Adrenal gland (tissue), 12 donors: ENCODE measurements around the gene SEMA6A. TPM values are rescaled to one million over a fixed set of nuclear protein-coding genes. Genes with fewer than 3 reads are reported as not detected.

Source experiments
- DNase-seq, 7 donors: peaks; one replicate each; pipeline ENCODE4 v3.0.0-alpha.2; 2019 to 2020
- H3K27ac ChIP-seq, 5 donors: fragments of 200-600 bp; sonication (generic) in 4 of 5; 1 replicate in 3 of 5; 2 replicates in 2 of 5; pipeline versions ENCODE4 v1.5.1 to v1.8.0; 2016 to 2020; ENCODE audit warnings: mild to moderate bottlenecking in 1 of 5
- H3K27me3 ChIP-seq: fragments of 200-600 bp; 2 replicates; pipeline ENCODE4 v1.8.0; 2021
- H3K36me3 ChIP-seq, 2 donors: fragments of 200-600 bp; replicated peaks in 1 of 2; 1 replicate in 1 of 2; 2 replicates in 1 of 2; pipeline versions ENCODE4 v1.5.1 to v1.8.0; 2018 to 2022
- H3K4me1 ChIP-seq, 2 donors: fragments of 200-600 bp; replicated peaks in 1 of 2; 1 replicate in 1 of 2; 2 replicates in 1 of 2; pipeline versions ENCODE4 v1.5.1 to v1.8.0; 2018 to 2021
- H3K4me3 ChIP-seq, 4 donors: fragments of 200-600 bp; sonication (generic) in 3 of 4; one replicate each; pipeline ENCODE4 v1.5.1; 2016 to 2018
- H3K9me3 ChIP-seq, 3 donors: fragments of 200-600 bp; sonication (generic) in 1 of 3; replicated peaks in 1 of 3; 1 replicate in 2 of 3; 2 replicates in 1 of 3; pipeline versions ENCODE4 v1.5.1 to v1.8.0; 2016 to 2021
- POLR2A ChIP-seq, 2 donors: fragments of 450-650 bp; IDR thresholded peaks; one replicate each; pipeline ENCODE4 v1.6.1; 2017; ENCODE audit warnings: antibody characterized with exemption in 2 of 2, mild to moderate bottlenecking in 2 of 2, moderate library complexity in 1 of 2
- WGBS, 4 donors: extraction: QIAGEN DNeasy Blood & Tissue Kit in 2 of 4; methylation state at CpG; one replicate each; pipeline versions ENCODE4 v1.1.5 to v1.1.7; 2013 to 2017; 5-methylcytosine and 5-hydroxymethylcytosine counted together
- intact Hi-C, 2 donors: fragments of 100-400 bp; cut with DNase I; formaldehyde crosslinking; loops; one replicate each; pipeline versions ENCODE4 v1.14.1 to v1.15.0; 2022 to 2023
- polyA plus RNA-seq, 3 donors: library from polyadenylated mRNA; stranded (reverse); fragments of 200-250 nt in 2 of 3; fragments of 350-450 nt in 1 of 3; fragmentation: Illumina TruSeq in 1 of 3; extraction: RNeasy Lipid Tissue Mini Kit (QIAGEN cat#74804) in 1 of 3; gene quantifications; one replicate each; pipeline ENCODE4 v1.2.3, GENCODE V29; 2013 to 2014
- total RNA-seq, 9 donors: library from RNA; depleted of rRNA in 4 of 9; stranded (reverse); fragments of >200 nt in 4 of 9; fragments of 120-200 nt in 1 of 9; fragmentation: NEBNext Ultra II Directional in 1 of 9; extraction: Animal tissue kit (Norgen Biotek cat#: 25700) in 1 of 9; gene quantifications; one replicate each; pipeline versions ENCODE4 v1.1.0 to v1.2.4, GENCODE V29; 2013 to 2023
- TF ChIP-seq, protein P1 (sequence below), 6 experiments: fragments of 450-650 bp in 4 of 6; fragments of 200-600 bp in 2 of 6; sonication (generic) in 1 of 6; IDR thresholded peaks; 1 replicate in 5 of 6; 2 replicates in 1 of 6; pipeline versions ENCODE4 v1.5.1 to v1.8.0; 2016 to 2021; ENCODE audit warnings: antibody characterized with exemption in 6 of 6, mild to moderate bottlenecking in 2 of 6, moderate library complexity in 1 of 6
- donor health status: healthy with polysubstance abuse.
- donor health status: Bipolar disorder and iron deficiency.
- donor health status: DM: yes; HTN: yes; CAD: no.
- donor health status: DM: no; HTN: no; CAD: no.
- donor health status: DM: no; HTN: no; CAD: no.
- donor health status: DM: yes; HTN: yes; CAD: no.

Gene SEMA6A
- total and polyA plus RNA-seq, 12 donors = 55.1 to 182 (median 124) TPM

DNA sequence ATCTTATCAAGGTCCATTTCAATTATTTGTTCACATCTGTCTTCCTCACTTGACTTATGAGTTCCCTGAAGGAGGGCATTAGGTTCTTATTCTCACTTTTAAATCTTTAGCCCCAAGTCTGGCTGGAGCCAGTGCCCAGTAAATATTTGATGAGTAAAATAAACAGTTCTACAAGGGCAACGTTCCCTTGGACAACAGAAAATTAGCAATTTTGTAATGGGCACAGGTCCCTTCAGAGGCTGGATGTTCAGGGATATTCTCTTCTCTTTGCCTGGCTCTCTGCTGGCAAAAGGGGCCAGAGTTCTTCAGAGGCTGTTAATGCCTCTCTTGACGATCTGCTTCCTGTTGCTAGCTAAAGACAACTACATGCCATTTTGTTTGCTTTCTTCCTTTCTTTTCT lies 149.7 kb downstream of the SEMA6A start:
- intact Hi-C loops = no loop called here
- H3K4me1 ChIP-seq = peaks cover 0 to 3% of the 10 kb centered on the region in 2 donors
- no peaks in the 10 kb centered on the region for H3K27me3 ChIP-seq
- H3K9me3 ChIP-seq = no peaks in the 10 kb centered on the region
- no peak overlapping the region for H3K27ac ChIP-seq
- H3K36me3 ChIP-seq = no peaks in the 10 kb centered on the region
- no peak for DNase-seq
- WGBS, 4 donors = 73 to 82% (median 79%) methylated on average over 2 of the region's 2 CpGs
- no peak overlapping the region for H3K4me3 ChIP-seq
- TF ChIP-seq POLR2A (IDR thresholded peaks at IDR 0.05) = no peak
- TF ChIP-seq, protein P1, sequence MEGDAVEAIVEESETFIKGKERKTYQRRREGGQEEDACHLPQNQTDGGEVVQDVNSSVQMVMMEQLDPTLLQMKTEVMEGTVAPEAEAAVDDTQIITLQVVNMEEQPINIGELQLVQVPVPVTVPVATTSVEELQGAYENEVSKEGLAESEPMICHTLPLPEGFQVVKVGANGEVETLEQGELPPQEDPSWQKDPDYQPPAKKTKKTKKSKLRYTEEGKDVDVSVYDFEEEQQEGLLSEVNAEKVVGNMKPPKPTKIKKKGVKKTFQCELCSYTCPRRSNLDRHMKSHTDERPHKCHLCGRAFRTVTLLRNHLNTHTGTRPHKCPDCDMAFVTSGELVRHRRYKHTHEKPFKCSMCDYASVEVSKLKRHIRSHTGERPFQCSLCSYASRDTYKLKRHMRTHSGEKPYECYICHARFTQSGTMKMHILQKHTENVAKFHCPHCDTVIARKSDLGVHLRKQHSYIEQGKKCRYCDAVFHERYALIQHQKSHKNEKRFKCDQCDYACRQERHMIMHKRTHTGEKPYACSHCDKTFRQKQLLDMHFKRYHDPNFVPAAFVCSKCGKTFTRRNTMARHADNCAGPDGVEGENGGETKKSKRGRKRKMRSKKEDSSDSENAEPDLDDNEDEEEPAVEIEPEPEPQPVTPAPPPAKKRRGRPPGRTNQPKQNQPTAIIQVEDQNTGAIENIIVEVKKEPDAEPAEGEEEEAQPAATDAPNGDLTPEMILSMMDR (IDR thresholded peaks at IDR 0.05) = no peak

DNA sequence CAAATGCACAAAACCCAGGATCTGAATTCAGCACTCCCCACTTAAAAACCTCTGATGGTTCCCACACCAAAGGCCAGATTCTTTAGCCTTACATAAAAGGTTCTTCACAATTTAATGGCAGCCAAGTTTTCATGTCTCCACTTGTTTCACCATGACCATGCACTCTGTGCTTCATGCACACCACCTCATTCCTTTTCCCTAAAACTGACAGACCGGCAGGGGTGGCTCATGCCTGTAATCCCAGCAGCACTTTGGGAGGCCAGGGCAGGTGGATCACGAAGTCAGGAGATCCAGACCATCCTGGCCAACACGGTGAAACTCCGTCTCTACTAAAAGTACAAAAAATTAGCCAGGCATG lies 150.4 kb downstream of the SEMA6A start:
- intact Hi-C loops = no loop called here
- H3K27ac ChIP-seq = no peak overlapping the region
- no peaks in the 10 kb centered on the region for H3K36me3 ChIP-seq
- H3K4me1 ChIP-seq = peaks cover 0 to 3% of the 10 kb centered on the region in 2 donors
- no peaks in the 10 kb centered on the region for H3K27me3 ChIP-seq
- no peak for DNase-seq
- TF ChIP-seq POLR2A (IDR thresholded peaks at IDR 0.05) = no peak
- TF ChIP-seq, protein P1 (IDR thresholded peaks at IDR 0.05) = no peak
- H3K9me3 ChIP-seq = no peaks in the 10 kb centered on the region
- H3K4me3 ChIP-seq = no peak overlapping the region
- 96 to 99% (median 97%) methylated on average over 4 of the region's 4 CpGs for WGBS, 4 donors

DNA sequence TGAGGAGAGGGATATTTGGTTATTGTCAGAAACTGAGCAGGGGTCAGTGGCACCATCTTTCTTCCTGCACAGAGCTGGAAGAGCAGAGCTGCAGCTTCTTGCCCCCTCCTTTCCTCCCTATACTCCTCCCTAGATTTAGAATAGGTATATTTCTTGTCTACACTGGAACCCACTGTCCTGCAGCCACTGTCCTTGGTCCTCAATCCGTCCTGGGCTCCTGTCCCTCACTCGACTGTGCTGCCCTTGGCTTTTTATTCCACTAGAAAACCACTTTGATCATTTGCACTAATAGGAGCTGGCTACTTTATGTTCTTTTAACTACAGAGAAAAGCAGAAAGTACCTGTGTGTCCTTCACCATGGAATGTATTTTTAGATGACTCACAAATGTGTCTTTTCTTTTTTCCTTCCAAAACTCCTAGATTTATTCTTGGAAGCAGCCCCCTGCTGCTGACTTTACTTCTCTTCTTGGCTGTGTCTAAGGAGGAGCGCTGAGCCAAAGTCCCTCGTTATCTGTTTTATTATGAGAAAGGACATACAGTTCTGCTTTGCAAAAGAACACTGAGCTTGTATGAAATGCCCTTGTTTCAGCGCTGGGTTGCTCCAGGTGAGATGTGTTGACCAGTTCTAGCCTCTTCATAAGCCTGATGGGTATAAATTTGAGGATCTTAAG lies 150.9 kb downstream of the SEMA6A start:
- Histone ChIP-seq H3K27ac (no peak overlapping the region), H3K36me3 (no peaks in the 10 kb centered on the region), H3K4me3 (no peak overlapping the region), H3K4me1 (peaks cover 0 to 3% of the 10 kb centered on the region in 2 donors), H3K9me3 (no peaks in the 10 kb centered on the region), H3K27me3 (no peaks in the 10 kb centered on the region)
- WGBS, 4 donors = 53 to 59% (median 55%) methylated on average over 5 of the region's 5 CpGs
- intact Hi-C loops = no loop called here
- DNase-seq = no peak
- TF ChIP-seq POLR2A (IDR thresholded peaks at IDR 0.05) = no peak
- TF ChIP-seq, protein P1 (IDR thresholded peaks at IDR 0.05) = no peak

DNA sequence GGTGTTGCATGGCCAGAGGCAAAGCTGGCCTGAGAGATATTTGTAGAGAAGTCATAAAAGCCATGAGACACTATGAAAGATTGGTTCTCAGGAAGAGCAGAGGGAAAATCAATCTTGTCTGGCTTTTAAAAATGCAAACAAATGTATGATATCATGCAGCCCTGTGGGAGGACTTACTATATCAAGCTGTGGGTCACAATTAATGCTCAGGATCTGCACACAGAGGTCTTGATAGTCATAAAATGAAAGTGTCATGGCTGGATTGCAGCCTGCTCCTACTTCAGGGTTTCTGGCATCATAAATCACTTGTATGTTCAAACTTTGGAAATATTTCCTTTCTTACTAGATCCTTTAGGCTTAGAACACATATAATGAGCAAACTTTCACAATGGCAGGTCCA lies 151.5 kb downstream of the SEMA6A start:
- intact Hi-C loops = no loop called here
- Histone ChIP-seq H3K36me3 (no peaks in the 10 kb centered on the region), H3K4me3 (no peak overlapping the region), H3K9me3 (no peaks in the 10 kb centered on the region), H3K27me3 (no peaks in the 10 kb centered on the region), H3K4me1 (peaks cover 0 to 3% of the 10 kb centered on the region in 2 donors), H3K27ac (no peak overlapping the region)
- TF ChIP-seq, protein P1 (IDR thresholded peaks at IDR 0.05) = no peak
- DNase-seq = no peak
